SKM-1 (cell line): ENCODE results near the gene DNAJB6.

Experiments
- DNase-seq: peaks from one replicate; lab custom pipeline; 2025; ENCODE audit not compliant: unreplicated experiment; lab: John Stamatoyannopoulos, UW

DNAJB6 gene

GRCh38 chr7:157462840-157463239 is 126.0 kb downstream of the DNAJB6 start:
- DNase-seq: no peak

GRCh38 chr7:157463245-157463644 is 126.4 kb downstream of the DNAJB6 start:
- no peak for DNase-seq

- no peak for DNase-seq
Observed at GRCh38 chr7:157464111-157464970, 127.5 kb downstream of the DNAJB6 start.

- no peak for DNase-seq
Observed at GRCh38 chr7:157464971-157465886, 128.4 kb downstream of the DNAJB6 start.

GRCh38 chr7:157465891-157466866 is 129.4 kb downstream of the DNAJB6 start:
- no peak for DNase-seq

- no peak for DNase-seq
Observed at GRCh38 chr7:157466867-157467261, 130.1 kb downstream of the DNAJB6 start.
